HepG2 (cell line): ENCODE results near the gene KIAA0232. TPM values are rescaled to one million over a fixed set of nuclear protein-coding genes. Genes with fewer than 3 reads are reported as not detected.

ENCODE experiments used
- ATAC-seq: fragments of 200-7000 bp; cut with Tn5 transposase; 3 replicates; pipeline ENCODE4 v1.9.1; 2020; ENCODE audit warnings: mild to moderate bottlenecking, moderate library complexity
- BruUV-seq: library from RNA; stranded (reverse); fragments of 400-500 nt; replicated peaks from 2 replicates; lab custom pipeline; 2021; lab: Mats Ljungman, UMichigan
- CTCF ChIA-PET: fragments of 300-600 bp; formaldehyde crosslinking; extraction: SDS; loops from one replicate; lab custom pipeline; 2021; ENCODE audit warnings: low total read pairs, inconsistent platforms, low intra/inter-chr PET ratio; lab: Yijun Ruan, JAX
- POLR2A ChIA-PET: fragments of 350-600 bp; sonication (Branson Sonifier 250); formaldehyde crosslinking; loops from one replicate; lab custom pipeline; 2020; ENCODE audit warnings: antibody characterized with exemption, inconsistent platforms; lab: Yijun Ruan, JAX
- DNase-seq: peaks from one replicate; pipeline ENCODE4 v3.0.0-alpha.2; 2015; ENCODE audit warnings: low spot score
- FAIRE-seq: peaks from 3 replicates; lab custom pipeline; 2011; peaks lifted over from hg19 to GRCh38; lab: Jason Lieb, UNC
- H2AFZ ChIP-seq: one replicate; pipeline ENCODE4 v1.6.1; 2011; ENCODE audit warnings: low read length, inconsistent platforms
- H3K27ac ChIP-seq: fragments of 300-600 bp; 3 replicates; pipeline ENCODE4 v1.8.0; 2011; ENCODE audit warnings: mixed run types, mild to moderate bottlenecking, mixed read lengths, low read length, inconsistent platforms; ENCODE audit not compliant: insufficient read depth; ENCODE audit errors: extremely low read length
- H3K27me3 ChIP-seq, 2 experiments: fragments of 200-600 bp in 1 of 2; 2 replicates in 1 of 2; 3 replicates in 1 of 2; pipeline versions ENCODE4 v1.6.0 to v1.8.0; 2011; ENCODE audit warnings: low read length in 2 of 2, mild to moderate bottlenecking in 2 of 2, moderate library complexity in 2 of 2, inconsistent platforms in 1 of 2; ENCODE audit not compliant: insufficient read depth in 2 of 2, control insufficient read depth in 1 of 2
- H3K36me3 ChIP-seq, 2 experiments: fragments of 200-600 bp in 1 of 2; replicated peaks in 1 of 2; 2 replicates in 1 of 2; 3 replicates in 1 of 2; pipeline versions ENCODE4 v1.5.1 to v1.8.0; 2011; ENCODE audit warnings: low read length in 2 of 2, inconsistent platforms in 1 of 2; ENCODE audit not compliant: insufficient read depth in 2 of 2, control insufficient read depth in 1 of 2
- H3K4me1 ChIP-seq: 2 replicates; pipeline ENCODE4 v1.5.1; 2012; ENCODE audit warnings: low read length, inconsistent platforms; ENCODE audit not compliant: insufficient read depth
- H3K4me2 ChIP-seq: 2 replicates; pipeline ENCODE4 v1.6.0; 2011; ENCODE audit warnings: low read depth, low read length, inconsistent platforms
- H3K4me3 ChIP-seq, 3 experiments: fragments of 200-600 bp in 1 of 3; sonication (generic), shearing (Covaris generic) in 1 of 3; replicated peaks in 1 of 3; 2 replicates each; pipeline ENCODE4 v1.5.1; 2011 to 2016; ENCODE audit warnings: low read length in 3 of 3, inconsistent platforms in 2 of 3, low read depth in 2 of 3, mild to moderate bottlenecking in 2 of 3, control low read depth in 1 of 3, mixed read lengths in 1 of 3; ENCODE audit not compliant: insufficient read depth in 1 of 3
- H3K79me2 ChIP-seq: one replicate; pipeline ENCODE4 v1.6.1; 2011; ENCODE audit warnings: low read length, inconsistent platforms; ENCODE audit not compliant: insufficient read depth
- H3K9ac ChIP-seq: 2 replicates; pipeline ENCODE4 v1.6.0; 2011; ENCODE audit warnings: mild to moderate bottlenecking, low read depth, low read length, inconsistent platforms; ENCODE audit not compliant: insufficient read depth
- H3K9me3 ChIP-seq: 2 replicates; pipeline ENCODE4 v1.5.1; 2012; ENCODE audit warnings: mild to moderate bottlenecking, low read length
- H4K20me1 ChIP-seq: 2 replicates; pipeline ENCODE4 v1.6.0; 2011; ENCODE audit warnings: inconsistent platforms, mild to moderate bottlenecking, low read length, moderate library complexity; ENCODE audit not compliant: insufficient read depth
- ATF7 ChIP-seq, 2 experiments: fragments of 450-650 bp in 1 of 2; sonication (generic) in 1 of 2; formaldehyde crosslinking in 1 of 2; IDR thresholded peaks; 2 replicates each; pipeline versions ENCODE4 v1.4.0 to v1.6.1; 2016 to 2020; ENCODE audit warnings: antibody characterized with exemption in 1 of 2, mild to moderate bottlenecking in 1 of 2, missing genetic modification reagents in 1 of 2
- BRCA1 ChIP-seq: sonication (generic); formaldehyde crosslinking; IDR thresholded peaks from 2 replicates; pipeline ENCODE4 v1.4.0; 2020; ENCODE audit warnings: missing genetic modification reagents
- CREB1 ChIP-seq, 2 experiments: fragments of 450-650 bp in 1 of 2; IDR thresholded peaks; 2 replicates each; pipeline ENCODE4 v1.6.1; 2016 to 2017; ENCODE audit warnings: control low read depth in 1 of 2, mild to moderate bottlenecking in 1 of 2, missing compliant biosample characterization in 1 of 2, missing genetic modification characterization in 1 of 2
- DMAP1 ChIP-seq: IDR thresholded peaks from 2 replicates; pipeline ENCODE4 v1.6.1; 2016
- FOSL2 ChIP-seq: sonication (generic); formaldehyde crosslinking; IDR thresholded peaks from 2 replicates; pipeline ENCODE4 v1.4.0; 2020; ENCODE audit warnings: missing genetic modification reagents
- JUND ChIP-seq: sonication (generic); formaldehyde crosslinking; IDR thresholded peaks from 2 replicates; pipeline ENCODE4 v1.8.0; 2022; ENCODE audit warnings: mild to moderate bottlenecking, missing genetic modification reagents
- KDM6A ChIP-seq: IDR thresholded peaks from 2 replicates; pipeline ENCODE4 v1.6.1; 2016; ENCODE audit warnings: low read depth
- MAFF ChIP-seq: IDR thresholded peaks from 2 replicates; pipeline ENCODE4 v1.6.1; 2011; ENCODE audit warnings: low read depth, low read length, improper control_type of control experiment
- MAFK ChIP-seq, 2 experiments: IDR thresholded peaks in 1 of 2; conservative IDR thresholded peaks in 1 of 2; 2 replicates each; pipeline ENCODE4 v1.6.1; 2011; ENCODE audit warnings: improper control_type of control experiment in 2 of 2, low read length in 2 of 2
- NCOR1 ChIP-seq: fragments of 200-600 bp; sonication (generic); IDR thresholded peaks from 2 replicates; pipeline ENCODE4 v1.7.0; 2017; ENCODE audit warnings: antibody characterized with exemption, low read length, borderline replicate concordance
- RXRA ChIP-seq: sonication (generic); formaldehyde crosslinking; IDR thresholded peaks from 2 replicates; pipeline ENCODE4 v1.5.1; 2020; ENCODE audit warnings: missing genetic modification reagents
- SP4 ChIP-seq: sonication (generic); formaldehyde crosslinking; IDR thresholded peaks from 2 replicates; pipeline ENCODE4 v1.8.1; 2023; ENCODE audit warnings: mild to moderate bottlenecking, missing genetic modification reagents
- ZBTB38 ChIP-seq: sonication (generic); formaldehyde crosslinking; IDR thresholded peaks from 2 replicates; pipeline ENCODE4 v1.5.1; 2020; ENCODE audit warnings: mild to moderate bottlenecking, missing genetic modification reagents
- ZBTB4 ChIP-seq: sonication (generic); formaldehyde crosslinking; IDR thresholded peaks from 2 replicates; pipeline ENCODE4 v1.4.0; 2020; ENCODE audit warnings: missing genetic modification reagents, mild to moderate bottlenecking, borderline replicate concordance
- ZMYM3 ChIP-seq: sonication (generic); formaldehyde crosslinking; IDR thresholded peaks from 2 replicates; pipeline ENCODE4 v1.5.1; 2020; ENCODE audit warnings: mild to moderate bottlenecking, missing genetic modification reagents
- ZNF20 ChIP-seq: sonication (generic); formaldehyde crosslinking; IDR thresholded peaks from 2 replicates; pipeline ENCODE4 v1.4.0; 2020; ENCODE audit warnings: mild to moderate bottlenecking, moderate library complexity, missing genetic modification reagents
- ZNF337 ChIP-seq: sonication (generic); formaldehyde crosslinking; IDR thresholded peaks from 2 replicates; pipeline ENCODE4 v1.5.1; 2020; ENCODE audit warnings: missing genetic modification reagents, low read depth, mild to moderate bottlenecking, borderline replicate concordance
- ZNF713 ChIP-seq: sonication (generic); formaldehyde crosslinking; IDR thresholded peaks from 2 replicates; pipeline ENCODE4 v1.4.0; 2020; ENCODE audit warnings: mild to moderate bottlenecking, missing genetic modification reagents
- ZNF776 ChIP-seq: sonication (generic); formaldehyde crosslinking; IDR thresholded peaks from 2 replicates; pipeline ENCODE4 v1.4.0; 2020; ENCODE audit warnings: mild to moderate bottlenecking, missing genetic modification reagents
- ZNF780A ChIP-seq: sonication (generic); formaldehyde crosslinking; IDR thresholded peaks from 2 replicates; pipeline ENCODE4 v1.8.0; 2022; ENCODE audit warnings: mild to moderate bottlenecking, missing genetic modification reagents, moderate library complexity
- WGBS: methylation state at CpG from one replicate; pipeline ENCODE4 v1.1.6; 2017; ENCODE audit warnings: low lambda C conversion rate; 5-methylcytosine and 5-hydroxymethylcytosine counted together
- in situ Hi-C: cut with HindIII; loops from 2 replicates; pipeline ENCODE4 v1.10.0; 2017; ENCODE audit warnings: low pct_unique_long_range_greater_than_20kb; ENCODE audit not compliant: extremely low pct_ligation_motif_present
- intact Hi-C: fragments of 100-400 bp; cut with micrococcal nuclease; formaldehyde crosslinking; loops from one replicate; pipeline ENCODE4 v1.10.0; 2022; ENCODE audit not compliant: unreplicated experiment
- polyA plus RNA-seq, 8 experiments: library from polyadenylated mRNA; depleted of rRNA in 3 of 8; stranded (reverse) in 7 of 8; unstranded in 1 of 8; fragments of >200 nt; fragmentation: Illumina TruSeq in 4 of 8; extraction: Trizol in 4 of 8; gene quantifications; 2 replicates each; pipeline versions ENCODE4 v1.2.1 to v1.2.3, GENCODE V29; 2011 to 2016; ENCODE audit warnings: low read depth in 4 of 8, missing spikeins in 1 of 8, mixed read lengths in 1 of 8; ENCODE audit not compliant: insufficient read depth in 1 of 8
- total RNA-seq, 5 experiments: library from RNA; depleted of rRNA; stranded (reverse); fragments of >200 nt; fragmentation: Illumina TruSeq; extraction: Trizol; gene quantifications; 2 replicates each; pipeline ENCODE4 v1.2.3, GENCODE V29; 2016; ENCODE audit warnings: low read depth in 1 of 5
- TF ChIP-seq, protein P1 (sequence below): sonication (generic); formaldehyde crosslinking; IDR thresholded peaks from 2 replicates; pipeline ENCODE4 v1.4.0; 2020; ENCODE audit warnings: mild to moderate bottlenecking, missing genetic modification reagents

Gene KIAA0232
- total and polyA plus RNA-seq, 2 of the 13 experiments (the other 11 are each of a cell fraction or from before 2014, with no cell fraction given), result 7.8 to 17.1 TPM

GRCh38 chr4:6916587-6917460 lies 134.3 kb downstream of the KIAA0232 start:
- Histone ChIP-seq H3K27ac (peak overlapping the region; percentile 75), H3K9me3 (no peaks in the 10 kb centered on the region), H3K4me3 (peak overlapping the region in 2 of 3 experiments; percentile 2 to 35; a peak in 1 of 6 replicates), H3K27me3 (no peaks in the 10 kb centered on the region), H3K36me3 (0 out of 5 replicates have a peak, but pooled peaks cover 0 to 2% of the 10 kb centered on the region in 2 experiments), H3K4me1 (peaks cover 79% of the 10 kb centered on the region), H3K4me2 (peak overlapping the region; percentile 80), H4K20me1 (peaks cover 46% of the 10 kb centered on the region; the same call in 1 of the 2 replicates), H3K9ac (peak overlapping the region; percentile 59), H2AFZ (no peak overlapping the region), H3K79me2 (peaks cover 62% of the 10 kb centered on the region)
- DNase-seq, result no peak
- ChIA-PET POLR2A (interaction anchor here (0.8 to 2.1 kb wide), 14 partner anchors 8 to 150 kb away, joined by 3 to 16 read pairs (median 6); partner anchors contain the start of gene TBC1D14), CTCF (interaction anchor here (1.9 kb wide), 1 partner anchor 24 kb away, joined by 6 read pairs; no protein-coding TSS in a partner anchor)
- FAIRE-seq, result no peak
- ATAC-seq, result peak; percentile 13
- in situ Hi-C loops, result no loop called here
- intact Hi-C loops, result no loop called here
- 75% methylated on average over 14 of the region's 15 CpGs for WGBS
- BruUV-seq, result no TSS peak
- no peak for TF ChIP-seq KDM6A (CRISPR knock-in tag)
- peak; percentile 76 for TF ChIP-seq FOSL2 (CRISPR knock-in tag)
- 0 out of 2 replicates have a peak, but pooled peaks have one; percentile 12 for TF ChIP-seq ZNF780A
- no peak for TF ChIP-seq NCOR1
- no peak for TF ChIP-seq ZNF337 (CRISPR knock-in tag)
- TF ChIP-seq ZNF776 (CRISPR knock-in tag), result no peak
- TF ChIP-seq CREB1 (IDR thresholded peaks at IDR 0.05), result 0 out of 2 replicates have a peak, but pooled peaks have one; percentile 36
- TF ChIP-seq CREB1 (CRISPR knock-in tag; IDR thresholded peaks at IDR 0.05), result no peak
- TF ChIP-seq MAFK (conservative IDR thresholded peaks at IDR 0.05 in 1 of 2, IDR thresholded peaks at IDR 0.05 in 1 of 2; ENCODE audit: low read length in 2 of 2), result peak; percentile 73 to 78
- no peak for TF ChIP-seq RXRA
- no peak for TF ChIP-seq ZNF20 (CRISPR knock-in tag)
- TF ChIP-seq ZBTB4 (CRISPR knock-in tag), result no peak
- peak; percentile 70 for TF ChIP-seq ZBTB38
- 0 out of 2 replicates have a peak, but pooled peaks have one; percentile 14 for TF ChIP-seq ZNF713 (CRISPR knock-in tag)
- no peak for TF ChIP-seq DMAP1
- no peak for TF ChIP-seq SP4 (CRISPR knock-in tag)
- TF ChIP-seq, protein P1, sequence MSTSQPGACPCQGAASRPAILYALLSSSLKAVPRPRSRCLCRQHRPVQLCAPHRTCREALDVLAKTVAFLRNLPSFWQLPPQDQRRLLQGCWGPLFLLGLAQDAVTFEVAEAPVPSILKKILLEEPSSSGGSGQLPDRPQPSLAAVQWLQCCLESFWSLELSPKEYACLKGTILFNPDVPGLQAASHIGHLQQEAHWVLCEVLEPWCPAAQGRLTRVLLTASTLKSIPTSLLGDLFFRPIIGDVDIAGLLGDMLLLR (CRISPR knock-in tag), result no peak
- no peak for TF ChIP-seq ZMYM3
- no peak for TF ChIP-seq ATF7 (IDR thresholded peaks at IDR 0.05)
- TF ChIP-seq ATF7 (CRISPR knock-in tag; IDR thresholded peaks at IDR 0.05), result no peak
- no peak for TF ChIP-seq BRCA1 (CRISPR knock-in tag)
- TF ChIP-seq JUND (CRISPR knock-in tag), result peak; percentile 48; the same call in 1 of the 2 replicates
- TF ChIP-seq MAFF, result peak; percentile 63
